ENCODE data around the gene HSP90B1. TPM values are rescaled to one million over a fixed set of nuclear protein-coding genes. Genes with fewer than 3 reads are reported as not detected.

The HSP90B1 gene
- total and polyA plus RNA-seq, 7 donors, result 85.7 to 238 (median 129) TPM

- H3K27me3 ChIP-seq (ENCODE audit: insufficient read depth in 3 of 3, low read length in 2 of 3), result no peaks in the 10 kb centered on the region
- ATAC-seq (peak in 1 of 4 donors; percentile 54), DNase-seq (no peak)
- no peak overlapping the region for H3K4me3 ChIP-seq
- H3K27ac ChIP-seq, result no peak overlapping the region
- H3K36me3 ChIP-seq (ENCODE audit: insufficient read depth in 1 of 2, low read depth in 1 of 2), result no peaks in the 10 kb centered on the region
- intact Hi-C loops (cut with DNase I), result loop anchor here in 1 of 2 donors (5.0 kb wide), 3 partner anchors 43 to 257 kb away; no protein-coding TSS in a partner anchor
- peak; percentile 44 for TF ChIP-seq CTCF (IDR thresholded peaks at IDR 0.05)
- WGBS, 3 donors, result 30 to 35% (median 31%) methylated on average over 4 of the region's 4 CpGs
- no peaks in the 10 kb centered on the region for H3K4me1 ChIP-seq
- no peaks in the 10 kb centered on the region for H3K9me3 ChIP-seq
These were observed 45.9 kb upstream of the HSP90B1 start for GRCh38 chr12:103884316-103884715.

- no peak overlapping the region for H3K27ac ChIP-seq
- no peaks in the 10 kb centered on the region for H3K36me3 ChIP-seq (ENCODE audit: insufficient read depth in 1 of 2, low read depth in 1 of 2)
- no peaks in the 10 kb centered on the region for H3K9me3 ChIP-seq
- intact Hi-C loops (cut with DNase I), result no loop called here
- no peak for DNase-seq
- no peak overlapping the region for H3K4me3 ChIP-seq
- ATAC-seq, result no peak
- no peaks in the 10 kb centered on the region for H3K27me3 ChIP-seq (ENCODE audit: insufficient read depth in 3 of 3, low read length in 2 of 3)
- no peaks in the 10 kb centered on the region for H3K4me1 ChIP-seq
- no peak for TF ChIP-seq CTCF (IDR thresholded peaks at IDR 0.05)
- WGBS, 3 donors, result 56 to 77% (median 58%) methylated on average over 4 of the region's 4 CpGs
These were observed 43.9 kb upstream of the HSP90B1 start for GRCh38 chr12:103886195-103886797.

- Histone ChIP-seq H3K36me3 (ENCODE audit: insufficient read depth in 1 of 2, low read depth in 1 of 2) (no peaks in the 10 kb centered on the region), H3K4me3 (no peak overlapping the region), H3K9me3 (no peaks in the 10 kb centered on the region), H3K27ac (no peak overlapping the region), H3K27me3 (ENCODE audit: insufficient read depth in 3 of 3, low read length in 2 of 3) (no peaks in the 10 kb centered on the region), H3K4me1 (no peaks in the 10 kb centered on the region)
- TF ChIP-seq CTCF (IDR thresholded peaks at IDR 0.05), result no peak
- 61 to 72% (median 66%) methylated on average over 1 of the region's 1 CpG for WGBS, 3 donors
- DNase-seq (no peak), ATAC-seq (no peak)
- intact Hi-C loops (cut with DNase I), result no loop called here
These were observed 42.5 kb upstream of the HSP90B1 start for GRCh38 chr12:103887738-103888137.

GRCh38 chr12:103897316-103897715 lies 32.9 kb upstream of the HSP90B1 start:
- no peak overlapping the region for H3K27ac ChIP-seq
- no peak overlapping the region for H3K4me3 ChIP-seq
- ATAC-seq (no peak), DNase-seq (no peak)
- no peaks in the 10 kb centered on the region for H3K36me3 ChIP-seq (ENCODE audit: insufficient read depth in 1 of 2, low read depth in 1 of 2)
- no peaks in the 10 kb centered on the region for H3K9me3 ChIP-seq
- no peaks in the 10 kb centered on the region for H3K4me1 ChIP-seq
- intact Hi-C loops (cut with DNase I), result no loop called here
- 50 to 62% (median 57%) methylated on average over 3 of the region's 3 CpGs for WGBS, 3 donors
- TF ChIP-seq CTCF (IDR thresholded peaks at IDR 0.05), result no peak
- H3K27me3 ChIP-seq (ENCODE audit: insufficient read depth in 3 of 3, low read length in 2 of 3), result no peaks in the 10 kb centered on the region
